NT2/D1 (cell line): ENCODE results near the gene GDF15.

ENCODE experiments used
- YY1 ChIP-seq: IDR thresholded peaks from 2 replicates; pipeline ENCODE4 v1.6.1; 2011; ENCODE audit not compliant: insufficient read length, insufficient read depth
- ZNF274 ChIP-seq: IDR thresholded peaks from 2 replicates; pipeline ENCODE4 v1.6.1; 2011; ENCODE audit warnings: mild to moderate bottlenecking, low read depth, low read length

- TF ChIP-seq YY1 (no peak), ZNF274 (no peak)
These were observed 11.6 kb downstream of the GDF15 start, which contains the start of gene LRRC25 for GRCh38 chr19:18397242-18398202.
